ENCODE data around the gene G6PD.

G6PD gene

GRCh38 chrX:154509455-154509854 lies 37.2 kb downstream of the G6PD start:
- H3K4me3 ChIP-seq (ENCODE audit: low read depth, low read length) = no peak overlapping the region
- TF ChIP-seq POLR2A (IDR thresholded peaks at IDR 0.05; ENCODE audit: extremely low read depth, insufficient read length) (no peak), CTCF (IDR thresholded peaks at IDR 0.05; ENCODE audit: low read depth, low read length) (no peak)
- no peak for DNase-seq (ENCODE audit: low read depth)

GRCh38 chrX:154508384-154508745 lies 38.3 kb downstream of the G6PD start:
- TF ChIP-seq MAX (IDR thresholded peaks at IDR 0.05; ENCODE audit: low read depth, low read length) = no peak
- no peak for TF ChIP-seq POLR2A (IDR thresholded peaks at IDR 0.05; ENCODE audit: extremely low read depth, insufficient read length)
- no peak for TF ChIP-seq CTCF (IDR thresholded peaks at IDR 0.05; ENCODE audit: low read depth, low read length)
- no peak for TF ChIP-seq MYC (IDR thresholded peaks at IDR 0.05; ENCODE audit: low read depth, low read length)
- no peak overlapping the region for H3K4me3 ChIP-seq (ENCODE audit: low read depth, low read length)
- DNase-seq (ENCODE audit: low read depth) = no peak

- DNase-seq (ENCODE audit: low read depth) = no peak
- H3K4me3 ChIP-seq (ENCODE audit: low read depth, low read length) = no peak overlapping the region
Observed at GRCh38 chrX:154507673-154508383, 38.8 kb downstream of the G6PD start.

GRCh38 chrX:154506483-154507332 lies 39.9 kb downstream of the G6PD start:
- no peak overlapping the region for H3K4me3 ChIP-seq (ENCODE audit: low read depth, low read length)
- no peak for DNase-seq (ENCODE audit: low read depth)
- TF ChIP-seq MAX (IDR thresholded peaks at IDR 0.05; ENCODE audit: low read depth, low read length) (no peak), MYC (IDR thresholded peaks at IDR 0.05; ENCODE audit: low read depth, low read length) (no peak), POLR2A (IDR thresholded peaks at IDR 0.05; ENCODE audit: extremely low read depth, insufficient read length) (no peak), CTCF (IDR thresholded peaks at IDR 0.05; ENCODE audit: low read depth, low read length) (no peak)

More at GRCh38 chrX:154507673-154508383, 38.8 kb downstream of the G6PD start:
- TF ChIP-seq MYC (IDR thresholded peaks at IDR 0.05; ENCODE audit: low read depth, low read length) (no peak), POLR2A (IDR thresholded peaks at IDR 0.05; ENCODE audit: extremely low read depth, insufficient read length) (no peak), CTCF (IDR thresholded peaks at IDR 0.05; ENCODE audit: low read depth, low read length) (no peak), MAX (IDR thresholded peaks at IDR 0.05; ENCODE audit: low read depth, low read length) (no peak)

- H3K4me3 ChIP-seq (ENCODE audit: low read depth, low read length) = no peak overlapping the region
- TF ChIP-seq MAX (IDR thresholded peaks at IDR 0.05; ENCODE audit: low read depth, low read length) (no peak), CTCF (IDR thresholded peaks at IDR 0.05; ENCODE audit: low read depth, low read length) (no peak), MYC (IDR thresholded peaks at IDR 0.05; ENCODE audit: low read depth, low read length) (no peak), POLR2A (IDR thresholded peaks at IDR 0.05; ENCODE audit: extremely low read depth, insufficient read length) (no peak)
- no peak for DNase-seq (ENCODE audit: low read depth)
Observed at GRCh38 chrX:154505734-154506133, 40.9 kb downstream of the G6PD start.
